ENCODE results near the gene MRPL11.

MRPL11 gene

DNA sequence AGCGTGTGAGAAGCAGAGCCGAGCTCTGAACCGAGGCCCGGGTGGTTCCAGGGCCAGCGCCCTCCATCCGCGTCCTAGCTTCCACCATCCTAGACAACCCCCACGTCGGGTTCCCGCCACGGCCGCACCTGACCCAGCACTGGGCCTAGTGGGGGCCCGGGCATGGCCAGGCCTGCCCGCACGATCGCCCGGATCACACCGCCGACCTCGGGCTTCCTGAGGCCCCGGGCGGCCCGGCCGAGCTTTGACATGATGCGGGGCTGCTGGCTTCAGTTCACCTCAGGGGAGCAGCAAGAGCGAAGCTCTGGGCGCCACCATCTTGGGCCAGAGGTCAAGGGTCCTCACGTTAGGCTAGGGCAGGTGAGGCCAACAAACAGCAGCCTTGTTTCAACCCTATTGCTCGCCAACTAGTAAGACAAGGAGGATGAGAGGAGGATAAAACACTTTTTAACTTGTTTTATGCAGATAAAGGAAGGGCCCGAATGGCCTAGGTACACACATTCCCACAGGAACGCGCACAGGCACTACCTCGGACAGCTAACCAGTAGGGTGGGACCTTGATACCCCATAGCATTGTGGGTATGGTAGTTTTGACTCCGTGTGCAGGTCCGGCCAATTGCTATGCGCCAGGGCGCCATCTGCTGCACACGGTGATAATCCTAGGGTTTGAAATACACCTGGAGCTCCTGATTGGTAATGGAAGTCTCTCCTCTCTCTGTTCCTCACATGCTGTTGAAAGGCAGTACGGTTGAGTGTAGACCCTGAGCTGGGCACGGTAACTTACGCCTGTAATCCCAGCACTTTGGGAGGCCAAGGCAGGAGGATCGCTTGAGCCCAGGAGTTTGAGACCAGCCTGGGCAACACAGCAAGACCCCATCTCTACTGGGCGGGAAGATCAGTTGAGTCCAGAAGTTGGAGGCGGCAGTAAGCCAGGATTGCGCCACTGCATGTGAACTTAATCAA is at the start of gene MRPL11:
MRPL11 (minus strand) TSS at position 345 of the 963 bp plus-strand sequence; CDS start at position 251, 94 bp downstream.
- peak; percentile 77 for DNase-seq (ENCODE audit: low read depth)

DNA sequence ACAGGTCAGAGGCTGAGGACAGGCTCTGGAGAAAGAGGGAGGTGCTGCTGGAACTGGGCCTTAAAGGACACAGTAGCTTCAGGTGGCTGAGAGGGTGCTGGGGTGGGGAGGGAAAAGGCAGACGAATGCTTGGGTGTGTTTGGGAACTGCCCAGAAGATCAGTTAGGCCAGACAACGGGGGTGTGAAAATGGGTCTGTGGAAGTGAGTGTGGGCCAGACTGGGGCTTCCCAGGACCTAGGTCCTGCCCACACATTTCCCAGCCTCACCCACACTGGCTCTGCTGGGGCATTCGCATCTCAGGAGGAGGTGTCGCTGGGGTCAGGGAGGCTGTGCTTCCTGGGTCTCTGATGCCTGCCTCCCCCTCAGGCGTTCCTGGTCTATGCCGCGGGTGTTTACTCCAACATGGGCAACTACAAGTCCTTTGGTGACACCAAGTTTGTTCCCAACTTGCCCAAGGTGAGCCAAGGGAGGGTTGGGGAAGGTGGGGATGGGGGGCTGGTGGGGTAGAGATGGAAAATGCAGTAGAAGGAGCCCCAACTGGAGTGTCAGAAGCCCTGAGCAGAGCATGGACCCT is 46.2 kb upstream of the MRPL11 start:
- no peak for DNase-seq (ENCODE audit: low read depth)

DNA sequence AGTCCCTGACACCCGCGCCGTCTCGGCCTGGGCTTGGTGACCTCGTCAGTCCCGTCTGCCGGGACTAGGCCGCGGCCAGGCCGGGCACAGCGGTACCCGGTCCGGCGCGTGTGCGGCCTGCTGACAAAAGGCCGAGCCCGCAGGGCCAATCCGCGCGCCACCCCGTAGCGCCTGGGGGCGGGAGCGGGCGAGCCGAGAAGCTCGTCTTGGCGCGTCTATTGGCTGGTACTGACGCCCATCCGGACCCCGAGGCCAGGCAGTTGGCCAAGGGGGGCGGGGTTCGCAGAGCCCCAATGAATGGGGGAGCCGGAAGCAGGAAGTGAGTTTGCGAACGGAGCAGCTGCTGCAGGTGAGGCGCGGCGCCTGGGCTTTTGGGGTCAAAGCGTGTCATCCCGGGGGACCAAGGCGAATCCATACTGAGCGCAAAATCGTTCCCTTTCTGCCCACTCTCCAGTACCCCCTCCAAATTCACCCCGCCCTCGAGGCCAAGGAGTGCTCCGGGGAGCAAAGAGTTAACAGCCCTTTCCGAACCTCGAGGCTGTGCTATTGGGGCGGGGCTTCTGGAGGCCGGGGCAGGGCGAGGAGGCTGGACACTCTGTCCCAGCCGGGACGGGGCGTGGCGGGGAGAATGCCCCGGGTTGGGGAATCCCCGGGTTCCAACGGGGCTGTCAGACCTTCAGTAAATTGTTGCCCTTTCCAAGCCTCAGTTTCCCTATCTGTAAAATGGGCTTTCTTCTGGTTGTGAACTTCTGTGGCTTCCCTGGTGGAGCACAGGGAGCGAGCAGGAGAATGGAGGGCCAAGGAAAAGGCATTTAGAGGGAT is 41.7 kb upstream of the MRPL11 start, which contains the start of gene DPP3:
DPP3 (plus strand) TSS at position 318 of the 822 bp plus-strand sequence. CDS start 1,767 bp downstream, outside the sequence.
- DNase-seq (ENCODE audit: low read depth): peak; percentile 94

DNA sequence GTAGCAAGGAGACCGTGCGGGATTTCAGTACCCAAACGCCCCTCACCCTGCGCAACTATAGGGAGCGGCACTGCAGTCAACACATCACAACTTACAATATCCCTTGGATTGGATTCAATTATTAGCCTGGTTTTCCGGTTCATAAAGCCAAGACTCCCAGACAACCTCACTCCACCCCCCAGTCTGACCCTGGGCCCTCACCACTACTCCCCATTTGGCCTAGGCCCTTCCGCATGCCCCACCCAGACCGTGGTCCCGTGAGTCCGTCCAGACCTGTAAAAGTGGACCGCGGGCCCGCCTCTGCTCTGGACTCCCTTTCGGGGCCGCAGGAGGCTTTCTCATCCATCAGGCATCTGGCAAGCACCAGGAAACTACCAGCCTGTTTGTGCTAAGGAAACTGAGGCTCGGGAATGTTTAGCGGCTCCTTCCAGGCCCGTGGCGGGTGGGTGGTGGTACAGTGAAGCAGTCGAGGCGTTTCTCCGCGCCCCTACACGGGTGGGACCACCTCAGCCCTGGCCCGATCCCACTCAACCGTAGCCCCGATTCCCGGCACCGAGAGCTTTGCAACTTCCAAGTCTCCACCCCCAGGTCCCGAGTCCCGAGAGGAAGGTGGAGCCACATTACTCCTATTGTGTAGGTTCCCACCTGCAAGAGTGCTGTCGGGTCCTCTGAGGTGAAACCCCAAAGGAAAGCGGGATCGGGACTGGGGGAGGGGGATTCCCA is 40.9 kb upstream of the MRPL11 start:
- no peak for DNase-seq (ENCODE audit: low read depth)

DNA sequence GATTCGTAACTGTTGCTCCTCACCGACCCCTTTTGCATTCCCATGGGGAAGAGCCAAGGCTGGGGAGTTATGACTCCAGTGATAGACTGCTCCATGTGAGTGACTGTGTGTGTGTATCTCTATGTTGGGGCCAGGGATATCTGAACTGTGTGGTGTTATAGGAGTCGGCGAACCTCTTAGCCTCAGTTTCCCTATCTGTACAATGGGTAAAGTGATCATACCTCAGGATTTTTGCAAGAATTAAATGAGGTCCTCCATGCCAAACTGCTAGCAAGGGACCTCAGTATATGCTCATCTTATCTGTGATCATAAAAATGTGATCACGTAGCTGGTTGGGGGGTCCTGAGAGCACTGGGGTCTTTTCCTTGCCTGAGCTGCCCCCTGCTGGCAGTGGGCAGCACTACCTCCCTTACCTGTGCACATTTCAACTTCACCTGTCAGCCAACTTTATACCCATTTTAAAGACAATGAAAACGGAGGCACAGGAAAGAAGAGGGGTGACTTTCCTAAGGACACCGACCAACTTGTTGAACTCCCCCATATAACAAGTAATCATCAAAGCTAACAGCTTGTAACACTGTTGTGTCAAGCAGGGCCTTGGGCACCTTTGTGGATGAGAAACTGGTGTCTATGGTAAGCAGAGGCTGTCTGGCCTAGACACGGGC is 40.2 kb upstream of the MRPL11 start:
- no peak for DNase-seq (ENCODE audit: low read depth)

DNA sequence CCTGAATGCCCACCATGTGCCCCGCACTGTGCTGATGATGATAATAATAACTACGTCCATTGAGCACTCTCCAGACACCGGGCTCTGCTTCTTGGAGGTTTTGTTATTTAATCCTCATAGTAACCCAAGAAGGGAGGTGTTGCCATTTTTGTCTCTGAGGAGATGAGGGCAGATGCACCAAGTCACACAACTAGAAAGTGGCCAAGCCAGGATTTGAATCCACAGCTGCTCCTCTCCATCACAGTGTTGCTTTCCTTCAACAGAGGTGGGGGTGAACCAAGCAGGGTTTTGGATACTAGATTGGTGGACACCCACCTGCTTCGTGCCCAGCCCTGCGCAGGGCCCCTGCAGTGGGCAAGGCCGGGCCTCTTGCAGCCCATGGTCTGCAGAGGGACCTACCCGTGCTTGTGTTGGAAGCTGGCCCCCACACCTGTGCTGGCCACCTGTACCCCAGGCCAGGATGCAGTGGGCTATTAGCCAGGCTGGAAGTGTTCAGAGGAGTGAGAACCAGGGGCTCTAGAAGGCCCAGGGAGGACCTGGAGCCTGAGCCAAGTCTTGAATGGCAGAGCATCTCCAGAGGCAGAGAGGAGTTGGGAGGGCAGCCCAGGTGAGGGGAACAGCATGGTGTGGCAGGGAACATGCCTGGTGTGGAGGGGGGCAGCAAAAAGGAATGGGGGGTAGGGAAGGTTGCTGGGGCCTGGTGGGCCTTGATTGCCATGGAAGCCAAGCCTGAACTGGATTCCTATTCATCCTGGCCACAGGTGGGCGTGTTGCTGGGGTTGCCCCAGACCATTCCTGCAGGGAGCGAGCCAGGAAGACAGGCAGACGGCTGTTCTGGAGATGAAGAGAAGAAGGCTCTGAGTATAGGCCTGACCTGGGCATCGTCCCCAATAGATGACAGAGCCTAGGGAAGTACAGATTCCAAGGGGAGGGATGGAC is 38.9 kb upstream of the MRPL11 start:
- no peak for DNase-seq (ENCODE audit: low read depth)

DNA sequence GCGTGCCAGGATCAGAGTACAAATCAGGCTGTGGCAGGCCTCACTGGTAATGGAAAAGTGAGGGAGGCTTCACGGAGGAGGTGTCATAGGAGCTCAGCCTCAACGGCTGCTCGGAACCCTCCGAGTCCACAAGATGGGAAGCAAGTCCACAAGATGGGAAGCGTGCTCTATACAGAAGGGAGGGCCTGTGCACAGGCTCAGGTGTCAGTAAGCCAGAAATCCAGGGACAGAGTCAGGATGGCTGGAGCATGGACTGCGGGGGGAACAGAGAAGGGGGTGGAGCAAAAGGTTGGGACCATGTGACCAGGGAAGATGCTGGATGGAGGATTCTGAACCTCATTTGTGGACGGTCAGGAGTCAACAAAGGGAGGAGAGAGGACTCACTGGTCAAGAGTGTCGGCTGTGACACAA is 38.2 kb upstream of the MRPL11 start:
- no peak for DNase-seq (ENCODE audit: low read depth)

DNA sequence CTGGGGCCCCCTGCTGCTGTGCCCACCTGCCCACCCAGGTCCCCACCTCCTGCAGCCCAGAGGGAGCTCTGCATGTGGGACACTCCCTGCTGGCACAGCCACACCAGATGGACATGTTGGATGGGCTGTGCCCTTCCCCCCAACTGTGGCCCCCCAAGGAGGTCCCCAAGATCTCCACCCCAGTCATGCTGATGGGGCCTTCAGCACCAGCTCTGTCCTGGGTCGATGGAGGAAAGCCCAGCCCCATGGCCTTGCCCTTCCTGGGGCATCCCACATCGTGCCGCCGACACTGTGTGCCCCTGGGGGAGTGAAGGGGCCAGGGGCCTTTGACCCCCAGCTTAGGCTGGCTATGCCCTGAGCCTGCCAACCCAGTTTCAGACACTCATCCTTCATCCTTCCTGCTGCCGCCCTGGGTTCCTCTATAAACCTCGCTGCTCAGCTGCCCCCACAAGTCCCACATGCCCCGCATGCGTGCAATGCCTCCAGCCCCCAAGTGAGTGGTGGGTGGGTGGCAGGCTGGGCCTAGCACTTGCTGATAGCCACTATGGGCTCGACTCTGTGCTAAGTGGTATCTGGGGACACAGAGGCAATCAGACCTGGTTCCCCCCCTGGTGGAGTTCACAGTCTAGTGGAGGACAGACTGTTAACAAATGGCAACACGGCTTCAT is 37.7 kb upstream of the MRPL11 start:
- DNase-seq (ENCODE audit: low read depth): no peak

DNA sequence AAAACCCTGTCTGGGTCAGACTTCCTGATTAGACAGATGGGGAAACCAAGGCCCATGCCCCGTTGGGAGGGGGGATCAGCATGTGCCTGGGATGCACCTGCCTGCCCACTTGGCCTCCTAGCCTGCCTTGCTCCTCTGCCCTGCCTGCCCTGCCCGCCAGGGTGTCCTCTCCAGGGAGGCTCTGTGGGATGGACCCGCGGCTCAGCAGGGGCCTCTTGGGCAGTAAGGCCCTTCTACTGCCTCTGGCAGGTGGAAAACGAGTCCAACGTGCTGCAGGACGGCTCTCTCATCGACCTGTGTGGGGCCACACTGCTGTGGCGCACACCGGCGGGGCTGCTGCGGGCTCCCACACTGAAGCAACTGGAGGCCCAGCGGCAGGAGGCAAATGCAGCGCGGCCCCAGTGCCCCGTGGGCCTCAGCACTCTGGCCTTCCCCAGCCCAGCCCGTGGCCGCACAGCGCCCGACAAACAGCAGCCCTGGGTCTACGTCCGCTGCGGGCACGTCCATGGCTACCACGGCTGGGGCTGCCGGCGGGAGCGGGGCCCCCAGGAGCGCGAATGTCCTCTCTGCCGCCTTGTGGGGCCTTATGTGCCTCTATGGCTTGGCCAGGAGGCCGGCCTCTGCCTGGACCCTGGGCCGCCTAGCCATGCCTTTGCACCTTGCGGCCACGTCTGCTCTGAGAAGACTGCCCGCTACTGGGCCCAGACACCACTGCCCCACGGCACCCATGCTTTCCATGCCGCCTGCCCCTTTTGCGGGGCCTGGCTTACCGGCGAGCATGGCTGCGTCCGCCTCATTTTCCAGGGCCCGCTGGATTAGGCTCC is 36.9 kb upstream of the MRPL11 start:
- DNase-seq (ENCODE audit: low read depth): no peak

DNA sequence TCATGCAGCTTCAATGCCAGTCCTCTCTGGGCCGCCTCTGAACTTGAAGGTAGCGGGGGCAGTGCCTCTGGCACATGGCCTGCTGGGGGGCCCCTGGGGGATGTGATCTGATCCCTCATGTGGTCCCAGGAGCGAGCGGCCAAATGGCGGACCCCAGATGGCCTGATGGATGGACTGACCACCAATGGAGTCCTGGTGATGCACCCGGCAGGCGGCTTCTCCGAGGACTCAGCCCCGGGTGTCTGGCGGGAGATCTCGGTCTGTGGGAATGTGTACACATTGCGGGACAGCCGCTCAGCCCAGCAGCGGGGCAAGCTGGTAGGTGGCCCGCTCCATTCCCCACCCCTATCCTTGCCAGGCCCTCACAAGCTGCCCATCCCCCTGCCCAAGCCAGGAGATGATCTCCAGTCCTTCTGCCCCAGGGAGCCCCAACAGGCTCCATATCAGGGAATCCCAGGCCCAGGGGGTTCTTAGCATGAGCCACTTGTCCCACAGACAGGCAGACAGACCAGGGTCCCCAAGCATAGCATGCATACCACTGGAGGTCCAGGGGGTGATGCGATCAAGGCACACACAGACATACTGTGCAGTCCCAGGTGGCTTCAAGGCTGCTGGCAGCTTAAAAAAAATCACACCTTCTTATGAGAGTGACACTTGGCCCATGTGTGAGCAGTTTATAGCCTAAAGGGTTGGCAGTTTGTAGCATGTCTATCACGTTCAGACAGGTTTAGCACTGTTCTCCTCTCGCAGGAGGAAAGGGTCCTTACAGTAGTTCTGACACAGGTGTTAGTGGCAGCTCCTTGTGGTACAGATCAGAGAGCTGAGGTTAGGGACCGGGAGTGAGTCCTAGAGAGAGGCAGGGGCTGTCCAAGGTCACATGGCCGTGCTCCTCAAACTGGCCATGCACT is 35.2 kb upstream of the MRPL11 start:
- no peak for DNase-seq (ENCODE audit: low read depth)

DNA sequence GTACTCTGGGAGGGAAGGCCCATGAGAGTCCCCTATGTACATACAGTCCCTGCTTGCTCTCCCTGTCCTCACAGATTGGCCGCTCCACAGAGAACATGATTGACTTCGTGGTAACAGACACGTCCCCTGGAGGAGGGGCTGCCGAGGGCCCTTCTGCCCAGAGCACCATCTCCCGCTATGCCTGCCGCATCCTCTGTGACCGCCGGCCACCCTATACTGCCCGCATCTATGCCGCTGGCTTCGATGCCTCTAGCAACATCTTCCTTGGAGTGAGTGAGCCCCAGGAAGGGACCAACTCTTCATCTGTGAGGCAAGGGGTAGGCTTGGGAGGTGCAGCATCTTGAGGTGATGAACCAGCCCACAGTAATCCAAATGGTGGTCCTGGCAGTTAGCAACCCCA is 34.5 kb upstream of the MRPL11 start:
- no peak for DNase-seq (ENCODE audit: low read depth)

DNA sequence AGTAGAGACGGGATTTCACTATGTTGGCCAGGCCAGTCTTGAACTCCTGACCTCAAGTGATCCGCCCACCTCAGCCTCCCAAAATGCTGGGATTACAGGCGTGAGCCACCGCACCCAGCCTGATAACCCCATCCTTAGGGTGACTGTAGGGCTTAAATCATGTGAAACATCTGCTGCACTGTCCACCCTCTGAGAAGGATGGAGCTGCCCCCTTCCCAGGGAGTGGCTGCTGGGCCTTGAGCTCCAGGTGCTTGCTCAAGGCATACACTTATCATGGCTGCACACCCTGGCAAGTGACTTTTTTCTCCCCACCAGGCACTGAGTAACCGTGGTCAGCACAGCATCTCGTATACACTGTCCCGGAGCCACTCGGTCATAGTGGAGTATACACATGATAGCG is 33.4 kb upstream of the MRPL11 start:
- DNase-seq (ENCODE audit: low read depth): no peak

DNA sequence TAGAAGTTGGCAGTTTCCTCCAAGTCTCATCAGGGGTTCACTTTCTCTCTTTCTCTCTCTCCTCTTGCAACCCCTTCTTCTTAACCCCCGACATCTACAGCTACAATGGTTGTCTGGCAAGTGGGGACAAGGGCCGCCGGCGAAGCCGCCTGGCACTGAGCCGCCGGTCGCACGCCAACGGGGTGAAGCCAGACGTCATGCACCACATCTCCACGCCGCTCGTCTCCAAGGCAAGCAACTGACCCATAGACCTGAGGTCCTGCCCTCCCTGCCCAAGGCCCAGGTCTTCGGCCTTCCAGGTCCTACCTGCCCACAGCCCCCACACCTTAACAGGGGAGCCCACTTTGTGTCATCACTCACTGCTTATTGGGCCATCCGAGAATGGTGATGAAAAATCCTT is 32.5 kb upstream of the MRPL11 start:
- DNase-seq (ENCODE audit: low read depth): no peak

DNA sequence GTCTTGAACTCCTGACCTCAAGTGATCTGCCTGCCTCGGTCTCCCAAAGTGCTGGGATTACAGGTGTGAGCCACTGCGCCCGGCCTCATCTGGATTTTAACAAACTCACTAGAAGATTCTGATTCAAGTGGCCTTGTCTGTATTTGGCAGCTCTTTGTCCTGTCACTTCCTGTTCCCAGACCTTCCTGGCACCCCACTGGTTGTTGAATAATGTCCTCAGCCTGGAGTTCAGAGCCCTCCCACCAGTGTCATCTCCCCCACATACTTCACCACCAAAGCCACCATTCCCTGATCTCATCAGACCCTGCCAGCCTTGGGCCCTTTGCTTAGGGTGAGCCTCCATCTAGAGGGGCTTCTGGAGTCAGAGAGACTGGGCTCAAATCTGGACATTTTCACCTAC is 31.4 kb upstream of the MRPL11 start:
- peak; percentile 49 for DNase-seq (ENCODE audit: low read depth)

DNA sequence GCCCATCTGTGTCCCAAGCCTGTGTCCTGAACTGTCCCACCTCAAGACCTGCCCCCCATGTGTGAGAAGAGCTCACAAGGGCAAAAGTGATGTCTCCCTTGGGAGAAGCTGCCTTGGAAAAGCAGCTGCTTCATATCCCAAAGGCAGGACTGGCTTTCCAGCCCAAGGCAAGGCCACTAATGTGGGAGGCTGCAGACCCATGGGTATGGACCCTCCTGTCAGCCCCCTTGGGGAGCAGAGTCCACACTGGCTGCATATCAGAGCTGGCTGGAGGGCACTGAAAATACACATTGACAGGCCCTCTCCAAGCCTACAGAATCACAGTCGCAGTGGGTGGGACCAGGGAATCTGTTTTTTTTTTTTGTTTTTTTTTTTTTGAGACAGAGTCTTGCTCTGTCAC is 30.8 kb upstream of the MRPL11 start:
- no peak for DNase-seq (ENCODE audit: low read depth)

DNA sequence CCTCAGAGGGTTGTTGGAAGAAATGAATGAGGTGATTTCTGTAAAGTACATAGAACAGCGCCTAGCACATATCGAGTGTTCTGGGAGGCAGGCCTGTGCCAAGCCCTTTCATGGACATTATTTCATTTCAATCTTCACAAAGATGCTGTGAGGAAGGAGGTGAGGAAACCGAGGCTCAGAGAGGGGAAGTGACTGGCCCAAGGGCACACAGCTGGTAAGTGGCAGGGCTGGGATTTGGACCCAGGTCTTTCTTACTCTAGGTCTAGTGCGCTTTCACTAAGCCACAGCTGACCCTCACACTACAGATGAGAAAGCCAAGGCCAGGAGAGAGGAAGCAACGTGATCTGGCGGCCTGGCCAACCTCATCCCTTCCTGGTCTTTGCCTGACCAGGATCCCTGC is 30.0 kb upstream of the MRPL11 start:
- DNase-seq (ENCODE audit: low read depth): no peak

DNA sequence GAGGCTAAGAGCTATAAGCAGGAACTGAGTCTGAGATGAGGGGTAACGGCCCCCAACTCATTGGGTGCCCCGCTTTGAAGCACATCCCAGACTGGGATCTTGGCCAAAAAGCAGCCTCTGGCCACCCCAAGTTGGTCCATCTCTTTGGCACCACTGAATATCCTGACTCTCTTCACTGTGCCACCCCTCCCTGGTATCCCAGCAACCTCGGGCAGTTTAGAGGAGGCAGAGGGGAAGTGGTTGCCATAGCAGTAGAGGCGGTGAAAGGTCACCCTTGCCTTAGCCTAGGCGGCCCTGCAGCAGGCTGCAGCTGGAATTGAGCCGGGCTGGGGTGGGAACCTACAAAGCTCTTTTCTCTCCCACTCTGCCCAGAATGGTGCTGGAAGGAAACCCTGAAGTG is 29.1 kb upstream of the MRPL11 start:
- no peak for DNase-seq (ENCODE audit: low read depth)
